Astrocyte of the cerebellum (primary cell): Measurements from ENCODE around the gene SLC22A23.

Source experiments
- DNase-seq: peaks from one replicate; pipeline ENCODE4 v3.0.0-alpha.2; 2011; ENCODE audit warnings: low read depth
- H3K4me3 ChIP-seq: 2 replicates; pipeline ENCODE4 v1.5.1; 2011; ENCODE audit warnings: mild to moderate bottlenecking, low read depth, low read length, moderate library complexity
- CTCF ChIP-seq: IDR thresholded peaks from 2 replicates; pipeline ENCODE4 v1.5.1; 2012; ENCODE audit warnings: low read length, low read depth, moderate library complexity, mild to moderate bottlenecking; ENCODE audit errors: missing control alignments
- in situ Hi-C: cut with HindIII; loops from 2 replicates; pipeline ENCODE4 v1.10.0; 2017; ENCODE audit warnings: low sequenced_read_pairs

The SLC22A23 gene

GRCh38 chr6:3267162-3267561 lies 189.7 kb downstream of the SLC22A23 start:
- in situ Hi-C loops, result no loop called here
- no peak overlapping the region for H3K4me3 ChIP-seq
- TF ChIP-seq CTCF, result no peak
- DNase-seq, result no peak

- in situ Hi-C loops, result no loop called here
- no peak overlapping the region for H3K4me3 ChIP-seq
- TF ChIP-seq CTCF, result no peak
- no peak for DNase-seq
Measured at GRCh38 chr6:3266170-3266569, 190.7 kb downstream of the SLC22A23 start.

- DNase-seq, result no peak
- no peak for TF ChIP-seq CTCF
- in situ Hi-C loops, result no loop called here
- no peak overlapping the region for H3K4me3 ChIP-seq
Measured at GRCh38 chr6:3265671-3266070, 191.2 kb downstream of the SLC22A23 start.

GRCh38 chr6:3264356-3264755 lies 192.5 kb downstream of the SLC22A23 start:
- no peak overlapping the region for H3K4me3 ChIP-seq
- in situ Hi-C loops, result no loop called here

GRCh38 chr6:3263096-3263495 lies 193.8 kb downstream of the SLC22A23 start:
- DNase-seq, result no peak
- in situ Hi-C loops, result no loop called here
- no peak for TF ChIP-seq CTCF
- H3K4me3 ChIP-seq, result no peak overlapping the region

More at GRCh38 chr6:3264356-3264755, 192.5 kb downstream of the SLC22A23 start:
- DNase-seq, result no peak
- no peak for TF ChIP-seq CTCF

- no peak for TF ChIP-seq CTCF
- no peak overlapping the region for H3K4me3 ChIP-seq
- in situ Hi-C loops, result no loop called here
- no peak for DNase-seq
Measured at GRCh38 chr6:3261921-3262320, 194.9 kb downstream of the SLC22A23 start.

- H3K4me3 ChIP-seq, result no peak overlapping the region
- in situ Hi-C loops, result no loop called here
- no peak for DNase-seq
- TF ChIP-seq CTCF, result no peak
Measured at GRCh38 chr6:3261518-3261820, 195.4 kb downstream of the SLC22A23 start.
